ENCODE data around the gene PHACTR1.

The PHACTR1 gene

GRCh38 chr6:13077117-13077516, 360.6 kb downstream of the PHACTR1 start:
- DNase-seq = no peak

GRCh38 chr6:13079096-13079723, 362.6 kb downstream of the PHACTR1 start:
- no peak for DNase-seq

GRCh38 chr6:13080462-13081188, 364.1 kb downstream of the PHACTR1 start:
- no peak for DNase-seq

- no peak for DNase-seq
Observed at GRCh38 chr6:13081189-13081563, 364.6 kb downstream of the PHACTR1 start.

GRCh38 chr6:13089296-13089994, 372.9 kb downstream of the PHACTR1 start:
- no peak for DNase-seq

GRCh38 chr6:13091192-13091591, 374.6 kb downstream of the PHACTR1 start:
- no peak for DNase-seq

GRCh38 chr6:13094781-13095425, 378.3 kb downstream of the PHACTR1 start:
- no peak for DNase-seq

GRCh38 chr6:13096084-13096483, 379.5 kb downstream of the PHACTR1 start:
- DNase-seq = no peak

- DNase-seq = no peak
Observed at GRCh38 chr6:13097454-13097853, 380.9 kb downstream of the PHACTR1 start.

- no peak for DNase-seq
Observed at GRCh38 chr6:13098006-13098405, 381.4 kb downstream of the PHACTR1 start.

GRCh38 chr6:13098793-13099570, 382.4 kb downstream of the PHACTR1 start:
- DNase-seq = no peak

- DNase-seq = no peak
Observed at GRCh38 chr6:13099771-13100170, 383.2 kb downstream of the PHACTR1 start.

GRCh38 chr6:13101409-13101808, 384.8 kb downstream of the PHACTR1 start:
- DNase-seq = no peak

GRCh38 chr6:13101985-13102384, 385.4 kb downstream of the PHACTR1 start:
- DNase-seq = no peak

GRCh38 chr6:13103169-13103568, 386.6 kb downstream of the PHACTR1 start:
- no peak for DNase-seq

- DNase-seq = no peak
Observed at GRCh38 chr6:13105139-13105538, 388.6 kb downstream of the PHACTR1 start.

- no peak for DNase-seq
Observed at GRCh38 chr6:13112921-13113320, 396.4 kb downstream of the PHACTR1 start.

- DNase-seq = no peak
Observed at GRCh38 chr6:13113376-13113775, 396.8 kb downstream of the PHACTR1 start.

- DNase-seq = no peak
Observed at GRCh38 chr6:13113981-13114593, 397.5 kb downstream of the PHACTR1 start.

- DNase-seq = no peak
Observed at GRCh38 chr6:13116155-13116554, 399.6 kb downstream of the PHACTR1 start.

GRCh38 chr6:13117570-13117969, 401.0 kb downstream of the PHACTR1 start:
- no peak for DNase-seq

- no peak for DNase-seq
Observed at GRCh38 chr6:13119549-13119948, 403.0 kb downstream of the PHACTR1 start.

All from fibroblast of skin of back (primary cell).